GM12873 (cell line): ENCODE data around the gene PPEF2.

Source experiments
- TF ChIP-seq, protein P1 (sequence below): IDR thresholded peaks from 2 replicates; pipeline ENCODE4 v1.5.1; 2012; ENCODE audit warnings: low read depth, mild to moderate bottlenecking, moderate library complexity, low read length, control low read depth; ENCODE audit not compliant: insufficient read depth; ENCODE audit errors: missing control alignments

The PPEF2 gene

DNA sequence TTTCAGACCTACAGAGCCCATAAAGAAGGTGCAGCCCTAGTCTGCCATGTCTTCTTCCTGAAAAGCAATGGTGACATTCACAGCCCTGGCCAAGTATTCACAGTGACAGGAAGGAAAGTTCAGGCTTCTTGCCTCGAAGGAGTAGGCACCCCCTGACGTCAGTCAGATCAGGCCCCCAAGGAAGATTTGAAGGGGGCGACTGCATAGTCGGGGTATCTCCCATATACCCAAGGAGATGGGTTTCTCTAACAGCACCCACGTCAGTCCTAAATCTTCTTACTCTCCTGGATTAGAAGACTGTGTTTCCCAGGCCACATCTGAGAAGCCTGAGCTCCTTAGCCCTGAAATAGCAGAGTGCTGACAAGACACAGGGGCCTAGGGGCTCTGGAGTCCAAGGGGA, at the start of gene PPEF2:
TSS of gene PPEF2 (minus strand) at position 101 of the 400 bp plus-strand sequence. CDS start 6,127 bp downstream, outside the sequence.
- TF ChIP-seq, protein P1, sequence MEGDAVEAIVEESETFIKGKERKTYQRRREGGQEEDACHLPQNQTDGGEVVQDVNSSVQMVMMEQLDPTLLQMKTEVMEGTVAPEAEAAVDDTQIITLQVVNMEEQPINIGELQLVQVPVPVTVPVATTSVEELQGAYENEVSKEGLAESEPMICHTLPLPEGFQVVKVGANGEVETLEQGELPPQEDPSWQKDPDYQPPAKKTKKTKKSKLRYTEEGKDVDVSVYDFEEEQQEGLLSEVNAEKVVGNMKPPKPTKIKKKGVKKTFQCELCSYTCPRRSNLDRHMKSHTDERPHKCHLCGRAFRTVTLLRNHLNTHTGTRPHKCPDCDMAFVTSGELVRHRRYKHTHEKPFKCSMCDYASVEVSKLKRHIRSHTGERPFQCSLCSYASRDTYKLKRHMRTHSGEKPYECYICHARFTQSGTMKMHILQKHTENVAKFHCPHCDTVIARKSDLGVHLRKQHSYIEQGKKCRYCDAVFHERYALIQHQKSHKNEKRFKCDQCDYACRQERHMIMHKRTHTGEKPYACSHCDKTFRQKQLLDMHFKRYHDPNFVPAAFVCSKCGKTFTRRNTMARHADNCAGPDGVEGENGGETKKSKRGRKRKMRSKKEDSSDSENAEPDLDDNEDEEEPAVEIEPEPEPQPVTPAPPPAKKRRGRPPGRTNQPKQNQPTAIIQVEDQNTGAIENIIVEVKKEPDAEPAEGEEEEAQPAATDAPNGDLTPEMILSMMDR: no peak

GRCh38 chr4:75950213-75950815, 48.1 kb upstream of the PPEF2 start:
- TF ChIP-seq, protein P1: no peak

DNA sequence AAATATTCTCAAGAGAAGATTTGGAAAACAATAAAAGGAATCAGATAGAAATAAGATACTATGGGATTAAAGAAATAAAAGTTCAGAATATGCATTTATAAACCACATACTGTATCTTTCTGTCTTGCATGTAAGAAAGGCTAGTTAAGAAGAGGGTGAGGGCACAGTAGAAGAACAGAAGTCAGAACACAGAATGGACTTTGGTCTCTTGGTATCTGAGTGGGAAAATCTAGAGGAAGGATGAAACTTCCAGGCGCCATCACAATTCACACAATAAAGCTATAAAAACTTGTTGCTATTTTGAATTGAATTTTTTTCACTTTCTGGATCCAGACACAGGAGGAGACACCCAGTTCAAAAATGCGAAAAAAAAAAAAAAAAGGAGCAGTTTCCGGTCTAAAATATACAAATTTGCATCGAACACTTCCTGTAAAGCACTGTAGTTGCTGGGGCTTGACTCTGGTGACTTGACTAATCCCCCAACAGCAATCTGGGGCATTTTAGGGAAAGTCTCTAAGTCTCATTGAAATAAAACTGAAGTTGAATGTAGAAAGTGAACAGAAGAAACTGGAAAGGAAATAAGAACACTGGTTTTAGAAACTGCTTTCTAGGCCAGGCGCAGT, 46.7 kb upstream of the PPEF2 start:
- TF ChIP-seq, protein P1: no peak

GRCh38 chr4:75940692-75941253, 38.5 kb upstream of the PPEF2 start, which contains the start of gene NAAA:
Gene NAAA (minus strand): TSS chr4:75941013. CDS start chr4:75940949, 64 bp downstream.
- TF ChIP-seq, protein P1: no peak

DNA sequence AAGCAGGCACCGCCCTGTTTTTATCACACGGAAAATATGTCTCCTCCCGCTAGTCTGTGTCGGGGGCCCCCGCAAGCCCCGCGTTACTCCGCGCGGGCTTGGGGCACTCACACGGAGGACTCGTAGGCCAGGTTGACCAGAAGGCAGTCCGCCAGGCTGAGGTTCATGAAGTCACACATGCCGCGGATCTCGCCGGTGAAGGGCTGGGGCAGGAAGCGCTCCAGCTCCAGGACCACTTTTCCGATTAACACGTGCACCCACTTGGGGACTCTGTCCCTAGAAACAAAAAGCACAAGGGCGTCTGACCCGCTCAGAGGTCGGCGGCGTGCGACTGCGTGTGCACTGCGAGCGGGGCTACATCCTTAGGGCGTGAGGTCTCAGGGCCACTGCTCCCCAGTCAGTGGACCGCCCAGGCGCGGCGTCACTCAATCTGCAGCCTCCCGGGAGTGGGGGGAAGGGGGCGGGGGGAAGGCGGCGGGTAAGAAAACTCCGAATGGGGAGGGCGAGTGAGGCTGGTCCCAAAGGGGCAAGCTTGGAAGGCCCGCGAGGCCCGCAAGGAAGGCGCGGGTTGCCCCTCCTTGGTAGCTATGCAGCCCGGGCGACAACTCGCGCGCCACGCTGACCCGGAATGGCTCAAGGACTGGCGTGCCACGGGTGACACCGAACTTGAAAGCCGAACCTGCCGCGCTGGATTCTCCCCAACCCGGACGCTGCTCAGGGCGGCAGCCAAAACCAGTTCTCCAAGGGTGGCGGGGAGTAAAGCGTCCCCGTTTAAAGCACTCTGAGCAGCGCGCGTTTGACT, 37.8 kb upstream of the PPEF2 start:
- TF ChIP-seq, protein P1: no peak

DNA sequence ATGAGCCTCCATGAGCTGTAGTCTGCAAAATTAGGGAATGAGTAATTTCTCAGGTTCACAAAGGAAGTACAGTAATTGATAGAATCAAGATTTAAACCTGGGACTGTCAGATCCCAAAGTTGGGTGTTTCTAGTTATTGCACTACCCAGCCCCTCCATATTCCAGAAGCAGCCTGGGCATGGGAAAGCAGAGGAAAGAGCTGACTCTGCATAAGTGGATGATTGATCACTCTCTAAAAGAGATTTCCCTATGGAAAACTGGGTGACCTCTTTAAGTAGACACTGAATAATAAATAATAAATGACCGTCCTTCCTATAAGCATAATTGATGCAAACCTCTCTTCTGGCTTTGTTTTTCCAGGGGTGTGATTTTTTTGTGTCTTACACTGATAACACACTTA, 33.4 kb upstream of the PPEF2 start:
- TF ChIP-seq, protein P1: no peak

DNA sequence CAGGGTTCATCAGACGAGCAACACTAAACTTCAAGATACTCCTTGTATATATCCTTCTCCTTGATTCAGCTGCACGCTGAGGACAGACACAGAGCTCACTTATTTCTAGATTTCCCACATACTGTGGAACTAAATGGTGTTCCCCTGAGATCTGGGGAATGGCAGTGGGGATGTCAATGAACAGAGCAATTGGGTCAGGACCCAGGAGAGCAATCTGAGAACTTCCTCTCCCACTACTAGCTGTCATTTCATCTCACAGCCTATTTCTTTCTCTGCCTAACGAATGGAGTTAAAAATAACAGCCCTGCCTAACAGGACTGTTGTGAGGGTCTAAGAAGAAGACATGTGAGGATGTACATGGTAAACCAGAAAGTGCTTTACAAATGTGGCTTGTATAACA, 27.9 kb upstream of the PPEF2 start:
- TF ChIP-seq, protein P1: no peak
